Neural progenitor cell (in vitro differentiated cells): ENCODE results near the gene CDX2.

Experiments used
- CTCF ChIP-seq: fragments of 200-600 bp; sonication (generic); IDR thresholded peaks from 2 replicates; pipeline ENCODE4 v1.5.1; 2017; ENCODE audit warnings: antibody characterized with exemption, mild to moderate bottlenecking
- EZH2phosphoT487 ChIP-seq: fragments of 200-600 bp; sonication (generic); IDR thresholded peaks from 2 replicates; pipeline ENCODE4 v1.6.1; 2017; ENCODE audit warnings: antibody characterized with exemption

GRCh38 chr13:27965343-27965739 lies 3.8 kb downstream of the CDX2 start:
- TF ChIP-seq CTCF (no peak), EZH2phosphoT487 (no peak)
